SK-N-SH (cell line): ENCODE data around the gene KRTAP22-1. TPM values are rescaled to one million over a fixed set of nuclear protein-coding genes. Genes with fewer than 3 reads are reported as not detected.

Experiments
- CTCF ChIA-PET: fragments of 300-600, 350-600 bp; formaldehyde crosslinking; extraction: SDS; loops from one replicate; lab custom pipeline; 2021; lab: Yijun Ruan, JAX
- POLR2A ChIA-PET: fragments of 350-600 bp; sonication (Branson Sonifier 250); formaldehyde crosslinking; extraction: SDS; loops from one replicate; lab custom pipeline; 2020; ENCODE audit warnings: antibody characterized with exemption, inconsistent platforms; lab: Yijun Ruan, JAX
- DNase-seq: peaks from one replicate; pipeline ENCODE4 v3.0.0; 2012
- H2AFZ ChIP-seq: fragments of 200-600 bp; sonication (generic); 2 replicates; pipeline ENCODE4 v1.8.1; 2016; ENCODE audit warnings: antibody characterized with exemption, mild to moderate bottlenecking, low read depth
- H3F3A ChIP-seq: fragments of 200-600 bp; sonication (generic); replicated peaks from 2 replicates; pipeline ENCODE3; 2016; ENCODE audit warnings: antibody characterized with exemption, mild to moderate bottlenecking; ENCODE audit not compliant: insufficient read depth
- H3K27ac ChIP-seq, 2 experiments: fragments of 200-500 bp in 1 of 2; fragments of 200-600 bp in 1 of 2; sonication (Bioruptor generic) in 1 of 2; sonication (generic), shearing (Covaris generic) in 1 of 2; 2 replicates each; pipeline versions ENCODE4 v1.5.1 to v1.6.1; 2014 to 2016; ENCODE audit warnings: low read depth in 2 of 2, inconsistent platforms in 1 of 2, low read length in 1 of 2, mild to moderate bottlenecking in 1 of 2, mixed read lengths in 1 of 2
- H3K27me3 ChIP-seq: fragments of 200-600 bp; sonication (generic), shearing (Covaris generic); 2 replicates; pipeline ENCODE4 v1.6.1; 2016; ENCODE audit warnings: mixed run types; ENCODE audit not compliant: insufficient read depth
- H3K36me3 ChIP-seq, 2 experiments: fragments of 200-500 bp in 1 of 2; fragments of 200-600 bp in 1 of 2; sonication (Bioruptor generic) in 1 of 2; sonication (generic) in 1 of 2; replicated peaks in 1 of 2; 2 replicates each; pipeline versions ENCODE3 to v1.5.1; 2014 to 2016; ENCODE audit warnings: low read length in 1 of 2, mild to moderate bottlenecking in 1 of 2; ENCODE audit not compliant: insufficient read depth in 2 of 2, control insufficient read depth in 1 of 2
- H3K4me1 ChIP-seq, 2 experiments: fragments of 200-500 bp in 1 of 2; fragments of 200-600 bp in 1 of 2; sonication (Bioruptor generic) in 1 of 2; sonication (generic), shearing (Covaris generic) in 1 of 2; 2 replicates each; pipeline versions ENCODE4 v1.5.1 to v1.6.1; 2014 to 2016; ENCODE audit warnings: low read depth in 1 of 2, low read length in 1 of 2, mixed run types in 1 of 2; ENCODE audit not compliant: insufficient read depth in 2 of 2, control insufficient read depth in 1 of 2
- H3K4me2 ChIP-seq: fragments of 200-600 bp; sonication (generic), shearing (Covaris generic); 2 replicates; pipeline ENCODE4 v1.6.1; 2017; ENCODE audit warnings: mixed run types
- H3K4me3 ChIP-seq, 2 experiments: fragments of 200-500 bp in 1 of 2; fragments of 200-600 bp in 1 of 2; sonication (Bioruptor generic) in 1 of 2; sonication (generic), shearing (Covaris generic) in 1 of 2; 2 replicates each; pipeline versions ENCODE4 v1.5.1 to v1.8.1; 2014 to 2016; ENCODE audit warnings: low read depth in 2 of 2, inconsistent platforms in 1 of 2, low read length in 1 of 2, mild to moderate bottlenecking in 1 of 2, mixed read lengths in 1 of 2, moderate library complexity in 1 of 2
- H3K79me2 ChIP-seq: fragments of 200-600 bp; sonication (generic); 2 replicates; pipeline ENCODE4 v1.8.1; 2017; ENCODE audit warnings: mild to moderate bottlenecking; ENCODE audit not compliant: insufficient read depth
- H3K9ac ChIP-seq: fragments of 200-600 bp; sonication (generic); 2 replicates; pipeline ENCODE4 v1.6.1; 2017; ENCODE audit warnings: mixed run types
- H3K9me2 ChIP-seq: fragments of 200-600 bp; sonication (generic); 2 replicates; pipeline ENCODE4 v1.6.1; 2017; ENCODE audit warnings: mixed run types
- H3K9me3 ChIP-seq: fragments of 200-600 bp; sonication (generic); 2 replicates; pipeline ENCODE4 v1.6.1; 2017; ENCODE audit warnings: mixed run types, mild to moderate bottlenecking, moderate library complexity
- H4K20me1 ChIP-seq: fragments of 200-600 bp; sonication (generic); 2 replicates; pipeline ENCODE4 v1.6.1; 2017; ENCODE audit warnings: mild to moderate bottlenecking, mixed run types; ENCODE audit not compliant: insufficient read depth
- EP300 ChIP-seq, 2 experiments: IDR thresholded peaks; 2 replicates each; pipeline versions ENCODE4 v1.4.0 to v1.6.1; 2012; ENCODE audit warnings: borderline replicate concordance in 1 of 2, low read depth in 1 of 2, low read length in 1 of 2
- FOXM1 ChIP-seq: IDR thresholded peaks from 2 replicates; pipeline ENCODE4 v1.4.0; 2012; ENCODE audit warnings: low read depth, mild to moderate bottlenecking
- GABPA ChIP-seq: IDR thresholded peaks from 2 replicates; pipeline ENCODE4 v1.4.0; 2012; ENCODE audit warnings: low read depth, mild to moderate bottlenecking
- GATA2 ChIP-seq: sonication (generic); formaldehyde crosslinking; IDR thresholded peaks from 2 replicates; pipeline ENCODE4 v1.5.0; 2020; ENCODE audit warnings: mild to moderate bottlenecking, missing genetic modification reagents
- JUND ChIP-seq: IDR thresholded peaks from 2 replicates; pipeline ENCODE4 v1.4.0; 2012
- NRF1 ChIP-seq: IDR thresholded peaks from 2 replicates; pipeline ENCODE4 v1.6.1; 2012; ENCODE audit warnings: low read depth, mild to moderate bottlenecking, low read length
- POLR2AphosphoS5 ChIP-seq: IDR thresholded peaks from 2 replicates; pipeline ENCODE4 v1.6.1; 2012; ENCODE audit warnings: low read depth, low read length
- RAD21 ChIP-seq: IDR thresholded peaks from 2 replicates; pipeline ENCODE4 v1.6.1; 2012; ENCODE audit warnings: mild to moderate bottlenecking, low read length
- RFX5 ChIP-seq: IDR thresholded peaks from 2 replicates; pipeline ENCODE4 v1.6.1; 2012; ENCODE audit warnings: mild to moderate bottlenecking, improper control_type of control experiment, low read length
- polyA plus RNA-seq, 3 experiments: library from polyadenylated mRNA; depleted of rRNA; stranded (reverse); fragments of >200 nt; gene quantifications; 2 replicates each; pipeline ENCODE4 v1.2.3, GENCODE V29; 2012
- TF ChIP-seq, protein P1 (sequence below): IDR thresholded peaks from 2 replicates; pipeline ENCODE4 v1.6.1; 2012; ENCODE audit warnings: mild to moderate bottlenecking, low read depth, low read length, moderate library complexity
- TF ChIP-seq, protein P2 (sequence below): fragments of 200-600 bp; sonication (generic); IDR thresholded peaks from 2 replicates; pipeline ENCODE4 v1.6.1; 2017; ENCODE audit warnings: antibody characterized with exemption, mild to moderate bottlenecking, moderate library complexity

Gene KRTAP22-1
- polyA plus RNA-seq, 1 of the 3 experiments (the other 2 are of a cell fraction), result not detected

DNA sequence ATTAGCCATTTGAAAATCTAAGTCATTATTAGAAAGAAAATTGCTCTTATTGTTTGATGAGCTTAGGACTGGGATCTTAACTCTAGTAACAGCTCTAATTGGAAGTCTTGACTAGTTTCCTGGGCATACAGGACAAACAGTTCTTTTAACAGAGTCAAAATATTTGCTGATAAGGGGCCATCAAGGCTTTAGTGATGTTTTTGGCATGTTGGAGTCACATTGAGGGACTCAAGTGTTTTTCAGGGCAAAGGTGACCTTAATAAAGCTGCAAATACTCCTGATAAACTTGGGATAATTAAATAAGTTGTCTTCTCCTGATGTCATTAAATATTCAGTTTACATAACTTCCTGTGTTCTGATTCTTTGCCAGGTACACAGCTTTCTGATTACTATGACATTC, 33.3 kb upstream of the KRTAP22-1 start:
- Histone ChIP-seq H3K4me3 (no peak overlapping the region), H3K4me2 (no peak overlapping the region), H4K20me1 (no peaks in the 10 kb centered on the region), H3K9me2 (no peaks in the 10 kb centered on the region), H3K27ac (no peak overlapping the region), H2AFZ (no peak overlapping the region)
- ChIA-PET CTCF (no interaction called here), POLR2A (no interaction called here)
- TF ChIP-seq POLR2AphosphoS5, result no peak
- TF ChIP-seq GATA2 (CRISPR knock-in tag), result no peak
- TF ChIP-seq EP300 (IDR thresholded peaks at IDR 0.05; ENCODE audit: borderline replicate concordance in 1 of 2, low read depth in 1 of 2, low read length in 1 of 2), result no peak
- TF ChIP-seq GABPA, result no peak
- TF ChIP-seq NRF1, result no peak
- TF ChIP-seq JUND, result no peak
- TF ChIP-seq, all 33 proteins: peak for 0
- H3K9me3 ChIP-seq, result no peaks in the 10 kb centered on the region
- H3K4me1 ChIP-seq, result no peaks in the 10 kb centered on the region
- no peaks in the 10 kb centered on the region for H3K27me3 ChIP-seq
- H3F3A ChIP-seq, result no peaks in the 10 kb centered on the region
- no peak overlapping the region for H3K9ac ChIP-seq
- H3K36me3 ChIP-seq, result no peaks in the 10 kb centered on the region
- DNase-seq, result no peak
- H3K79me2 ChIP-seq, result no peaks in the 10 kb centered on the region

DNA sequence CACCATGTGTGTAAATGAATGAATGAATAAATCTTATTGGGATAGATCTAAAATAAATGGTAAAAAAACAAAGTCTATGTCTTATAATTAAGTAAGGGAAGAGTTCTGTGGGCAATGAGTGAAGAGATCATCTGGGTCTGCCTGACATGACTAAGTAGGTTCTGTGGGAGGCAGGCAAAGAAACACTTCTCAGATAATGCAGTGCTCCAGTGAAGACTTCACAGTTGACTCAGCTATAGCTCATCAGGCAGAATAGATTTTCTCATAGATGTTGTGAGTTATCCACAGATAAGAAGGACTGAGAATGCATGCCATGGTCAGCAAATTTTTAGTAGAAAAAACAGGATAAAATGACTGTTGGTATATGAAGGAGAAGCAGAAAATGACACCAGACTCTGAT, 23.1 kb upstream of the KRTAP22-1 start:
- H3K4me2 ChIP-seq, result no peak overlapping the region
- H3K27me3 ChIP-seq, result no peaks in the 10 kb centered on the region; the same call in 1 of the 2 replicates
- no peaks in the 10 kb centered on the region for H3K79me2 ChIP-seq
- no peaks in the 10 kb centered on the region for H3K9me3 ChIP-seq
- H3K27ac ChIP-seq, result no peak overlapping the region
- H4K20me1 ChIP-seq, result no peaks in the 10 kb centered on the region
- no peak overlapping the region for H3K9ac ChIP-seq
- no peak overlapping the region for H3K4me3 ChIP-seq
- no peaks in the 10 kb centered on the region for H3K36me3 ChIP-seq
- H3K4me1 ChIP-seq, result no peaks in the 10 kb centered on the region
- no peaks in the 10 kb centered on the region for H3F3A ChIP-seq
- no peaks in the 10 kb centered on the region for H3K9me2 ChIP-seq
- CTCF ChIA-PET, result no interaction called here
- POLR2A ChIA-PET, result no interaction called here
- DNase-seq, result no peak
- TF ChIP-seq RAD21 (no peak), EP300 (IDR thresholded peaks at IDR 0.05; ENCODE audit: borderline replicate concordance in 1 of 2, low read depth in 1 of 2, low read length in 1 of 2) (no peak), RFX5 (no peak), FOXM1 (no peak)
- TF ChIP-seq, protein P1, sequence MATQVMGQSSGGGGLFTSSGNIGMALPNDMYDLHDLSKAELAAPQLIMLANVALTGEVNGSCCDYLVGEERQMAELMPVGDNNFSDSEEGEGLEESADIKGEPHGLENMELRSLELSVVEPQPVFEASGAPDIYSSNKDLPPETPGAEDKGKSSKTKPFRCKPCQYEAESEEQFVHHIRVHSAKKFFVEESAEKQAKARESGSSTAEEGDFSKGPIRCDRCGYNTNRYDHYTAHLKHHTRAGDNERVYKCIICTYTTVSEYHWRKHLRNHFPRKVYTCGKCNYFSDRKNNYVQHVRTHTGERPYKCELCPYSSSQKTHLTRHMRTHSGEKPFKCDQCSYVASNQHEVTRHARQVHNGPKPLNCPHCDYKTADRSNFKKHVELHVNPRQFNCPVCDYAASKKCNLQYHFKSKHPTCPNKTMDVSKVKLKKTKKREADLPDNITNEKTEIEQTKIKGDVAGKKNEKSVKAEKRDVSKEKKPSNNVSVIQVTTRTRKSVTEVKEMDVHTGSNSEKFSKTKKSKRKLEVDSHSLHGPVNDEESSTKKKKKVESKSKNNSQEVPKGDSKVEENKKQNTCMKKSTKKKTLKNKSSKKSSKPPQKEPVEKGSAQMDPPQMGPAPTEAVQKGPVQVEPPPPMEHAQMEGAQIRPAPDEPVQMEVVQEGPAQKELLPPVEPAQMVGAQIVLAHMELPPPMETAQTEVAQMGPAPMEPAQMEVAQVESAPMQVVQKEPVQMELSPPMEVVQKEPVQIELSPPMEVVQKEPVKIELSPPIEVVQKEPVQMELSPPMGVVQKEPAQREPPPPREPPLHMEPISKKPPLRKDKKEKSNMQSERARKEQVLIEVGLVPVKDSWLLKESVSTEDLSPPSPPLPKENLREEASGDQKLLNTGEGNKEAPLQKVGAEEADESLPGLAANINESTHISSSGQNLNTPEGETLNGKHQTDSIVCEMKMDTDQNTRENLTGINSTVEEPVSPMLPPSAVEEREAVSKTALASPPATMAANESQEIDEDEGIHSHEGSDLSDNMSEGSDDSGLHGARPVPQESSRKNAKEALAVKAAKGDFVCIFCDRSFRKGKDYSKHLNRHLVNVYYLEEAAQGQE, result no peak
- TF ChIP-seq, protein P2, sequence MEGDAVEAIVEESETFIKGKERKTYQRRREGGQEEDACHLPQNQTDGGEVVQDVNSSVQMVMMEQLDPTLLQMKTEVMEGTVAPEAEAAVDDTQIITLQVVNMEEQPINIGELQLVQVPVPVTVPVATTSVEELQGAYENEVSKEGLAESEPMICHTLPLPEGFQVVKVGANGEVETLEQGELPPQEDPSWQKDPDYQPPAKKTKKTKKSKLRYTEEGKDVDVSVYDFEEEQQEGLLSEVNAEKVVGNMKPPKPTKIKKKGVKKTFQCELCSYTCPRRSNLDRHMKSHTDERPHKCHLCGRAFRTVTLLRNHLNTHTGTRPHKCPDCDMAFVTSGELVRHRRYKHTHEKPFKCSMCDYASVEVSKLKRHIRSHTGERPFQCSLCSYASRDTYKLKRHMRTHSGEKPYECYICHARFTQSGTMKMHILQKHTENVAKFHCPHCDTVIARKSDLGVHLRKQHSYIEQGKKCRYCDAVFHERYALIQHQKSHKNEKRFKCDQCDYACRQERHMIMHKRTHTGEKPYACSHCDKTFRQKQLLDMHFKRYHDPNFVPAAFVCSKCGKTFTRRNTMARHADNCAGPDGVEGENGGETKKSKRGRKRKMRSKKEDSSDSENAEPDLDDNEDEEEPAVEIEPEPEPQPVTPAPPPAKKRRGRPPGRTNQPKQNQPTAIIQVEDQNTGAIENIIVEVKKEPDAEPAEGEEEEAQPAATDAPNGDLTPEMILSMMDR, result no peak
- H2AFZ ChIP-seq, result no peak overlapping the region
